Activated effector memory CD4-positive, alpha-beta T cell treated with anti-CD3 and anti-CD28 coated beads, Interleukin-2, amount 50 U/mL, for 16 hours (primary cell): Measurements from ENCODE around the gene BORCS6.
"Not testable (repeated sequence)": the region's sequence is repeated elsewhere in the genome, so short reads cannot be mapped to it uniquely, and the experiment has no call there.

Experiments
- DNase-seq: peaks from one replicate; pipeline ENCODE4 v3.0.0-alpha.2; 2020

Gene BORCS6

DNA sequence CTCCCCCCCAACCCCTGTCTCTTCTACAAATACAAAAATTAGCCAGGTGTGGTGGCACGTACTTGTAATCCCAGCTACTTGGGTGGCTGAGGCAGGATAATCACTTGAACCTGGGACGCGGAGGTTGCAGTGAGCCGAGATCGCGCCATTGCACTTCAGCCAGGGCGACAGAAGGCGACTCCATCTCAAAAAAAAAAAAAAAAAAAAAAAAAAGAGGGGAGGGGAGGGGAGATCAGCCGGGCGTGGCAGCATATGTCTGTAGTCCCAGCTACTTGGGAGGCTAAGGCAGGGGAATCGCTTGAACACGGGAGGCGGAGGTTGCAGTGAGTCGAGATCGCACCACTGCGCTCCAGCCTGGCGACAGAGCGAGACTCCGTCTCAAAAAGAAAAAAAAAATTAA, 19.8 kb downstream of the BORCS6 start:
- not testable (repeated sequence) for DNase-seq

DNA sequence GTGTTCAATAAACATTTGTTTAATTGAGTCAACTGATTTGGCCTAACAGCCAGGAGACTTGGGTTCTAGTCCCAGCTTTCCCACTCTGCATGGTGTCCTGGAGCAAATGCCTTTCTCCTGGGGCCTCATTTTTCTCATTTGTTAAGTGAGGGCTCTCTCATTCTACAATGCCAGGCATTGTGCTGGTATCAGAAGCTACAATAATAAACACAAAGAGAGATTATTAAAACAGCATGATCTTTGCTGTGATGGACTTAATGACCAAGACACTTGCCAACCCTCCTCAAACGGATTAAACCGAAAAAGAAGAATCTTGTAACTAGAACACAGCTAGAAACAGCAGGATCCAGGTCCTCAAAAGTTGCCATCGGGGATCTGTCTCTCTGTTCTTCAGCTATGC, 22.5 kb downstream of the BORCS6 start:
- DNase-seq: no peak

DNA sequence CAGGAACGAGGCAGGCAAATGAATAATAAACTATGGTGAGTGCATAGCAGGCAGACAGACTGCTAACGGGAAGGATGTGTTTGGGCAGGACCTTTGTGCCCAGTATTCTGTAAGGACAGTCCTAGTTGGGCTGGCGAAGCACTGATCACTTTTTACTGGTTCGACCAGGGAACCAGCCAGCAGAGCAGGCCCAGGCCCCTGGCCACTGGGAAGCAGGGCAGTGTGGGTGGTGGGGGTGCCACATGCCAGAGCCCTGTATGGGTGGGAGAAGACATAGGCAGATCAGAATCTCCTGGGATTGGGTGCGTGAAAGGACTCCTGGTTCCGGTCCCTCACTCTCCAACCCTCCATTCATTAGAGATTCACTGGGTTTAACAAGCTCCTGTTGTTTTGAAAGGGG, 23.2 kb downstream of the BORCS6 start:
- DNase-seq: no peak

DNA sequence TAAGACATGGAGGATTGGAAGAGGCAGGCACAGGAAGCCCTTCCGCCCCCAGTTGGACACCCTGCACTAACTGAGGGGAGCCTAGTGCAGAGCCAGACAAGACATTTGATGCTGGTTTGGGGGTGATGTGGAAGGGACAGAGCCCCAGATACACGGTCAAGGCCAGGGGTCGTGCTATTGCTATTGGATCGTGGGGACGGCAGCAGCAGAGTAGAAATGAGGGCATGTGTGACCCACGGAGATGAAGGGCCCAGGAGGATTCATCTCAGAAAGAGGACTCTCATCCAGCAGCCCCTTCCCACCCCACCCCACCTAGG, 25.2 kb downstream of the BORCS6 start:
- DNase-seq: no peak

DNA sequence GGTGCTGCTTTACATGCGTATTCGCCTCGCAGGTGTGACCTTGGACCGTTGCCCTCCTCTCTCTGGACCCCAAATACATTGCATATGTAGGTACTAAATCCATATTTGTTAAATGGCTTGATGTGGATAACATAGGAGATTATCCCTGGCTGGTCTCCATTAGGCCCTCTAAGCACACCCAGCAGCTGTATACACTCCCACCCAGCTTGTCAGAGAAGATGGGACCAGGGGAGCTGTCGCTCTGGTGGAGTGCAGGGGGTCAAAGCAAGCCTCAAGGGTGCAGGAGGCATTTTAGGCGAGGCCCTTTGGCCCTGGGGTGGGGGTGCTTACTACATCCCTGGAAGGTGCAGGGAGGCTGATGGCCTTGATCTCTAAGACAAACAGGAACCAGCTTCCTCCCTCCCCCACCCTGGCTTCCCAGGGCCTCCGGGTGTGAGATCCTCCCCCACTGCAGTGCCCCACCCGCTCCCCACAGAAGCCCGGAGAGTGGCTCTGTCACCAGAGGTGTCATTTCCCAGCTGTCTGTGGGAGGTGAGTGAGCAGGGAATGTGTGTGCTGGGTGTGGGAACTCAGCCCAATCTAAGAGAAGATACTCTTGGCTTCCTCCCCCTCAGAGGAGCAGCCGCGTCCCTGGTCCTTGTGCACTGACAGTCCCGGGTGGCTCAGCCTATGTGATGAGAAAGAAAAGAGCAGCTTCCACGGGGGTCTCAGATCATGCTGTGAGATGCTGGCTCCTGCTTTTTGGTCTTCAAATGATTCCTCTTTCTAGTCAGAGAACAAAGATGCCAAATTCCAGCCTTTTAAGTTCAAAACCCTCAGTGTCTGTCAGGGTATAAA, 25.8 kb downstream of the BORCS6 start:
- peak; percentile 89 for DNase-seq

DNA sequence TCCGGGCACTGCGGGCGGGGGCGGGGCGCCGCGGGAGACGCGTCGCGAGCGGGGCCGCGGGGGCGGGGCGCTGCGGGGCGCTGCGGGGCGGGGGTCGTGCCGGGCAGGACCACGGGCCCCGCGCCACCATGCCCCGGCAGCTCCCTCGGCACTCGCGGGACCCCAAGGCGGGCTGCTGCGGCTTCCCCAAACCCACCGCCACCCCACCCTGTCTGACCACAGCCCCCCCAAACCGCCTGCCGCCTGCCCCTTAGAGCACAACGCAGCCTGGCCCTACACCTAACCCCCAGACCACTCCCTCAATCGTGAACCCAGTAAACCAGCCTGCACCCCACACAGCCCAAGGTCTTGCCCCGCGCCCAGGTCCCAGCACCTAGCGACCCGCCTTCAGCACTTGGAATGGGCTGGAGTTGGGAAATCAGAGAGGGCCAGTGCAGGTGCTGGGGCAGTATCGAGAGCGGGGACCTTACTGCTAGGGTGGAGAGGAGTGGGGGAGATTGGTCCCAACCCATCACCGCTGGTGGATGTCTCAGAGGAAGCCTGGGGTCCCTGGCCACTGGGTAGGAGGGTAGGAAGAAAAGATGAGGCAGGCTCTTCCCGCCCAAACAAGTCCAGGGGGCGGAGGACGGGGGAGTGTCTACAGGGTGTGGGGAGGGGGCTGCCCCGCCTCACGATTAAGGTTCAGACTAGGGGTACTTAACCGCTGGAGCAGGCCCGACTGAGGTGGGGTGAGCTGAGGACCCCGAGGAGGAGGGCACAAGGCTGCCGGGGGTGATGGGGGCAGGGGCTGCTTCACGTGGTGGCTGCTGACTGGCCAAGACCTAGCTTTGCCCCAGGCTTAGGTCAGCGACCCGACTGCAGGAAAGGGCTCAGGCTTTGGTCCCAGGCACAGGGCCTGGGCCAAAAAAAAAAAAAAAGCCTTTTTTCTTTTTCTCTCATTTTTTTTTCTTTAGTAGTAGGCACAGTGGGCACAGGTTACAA, 26.7 kb downstream of the BORCS6 start:
- DNase-seq: peak; percentile 72

DNA sequence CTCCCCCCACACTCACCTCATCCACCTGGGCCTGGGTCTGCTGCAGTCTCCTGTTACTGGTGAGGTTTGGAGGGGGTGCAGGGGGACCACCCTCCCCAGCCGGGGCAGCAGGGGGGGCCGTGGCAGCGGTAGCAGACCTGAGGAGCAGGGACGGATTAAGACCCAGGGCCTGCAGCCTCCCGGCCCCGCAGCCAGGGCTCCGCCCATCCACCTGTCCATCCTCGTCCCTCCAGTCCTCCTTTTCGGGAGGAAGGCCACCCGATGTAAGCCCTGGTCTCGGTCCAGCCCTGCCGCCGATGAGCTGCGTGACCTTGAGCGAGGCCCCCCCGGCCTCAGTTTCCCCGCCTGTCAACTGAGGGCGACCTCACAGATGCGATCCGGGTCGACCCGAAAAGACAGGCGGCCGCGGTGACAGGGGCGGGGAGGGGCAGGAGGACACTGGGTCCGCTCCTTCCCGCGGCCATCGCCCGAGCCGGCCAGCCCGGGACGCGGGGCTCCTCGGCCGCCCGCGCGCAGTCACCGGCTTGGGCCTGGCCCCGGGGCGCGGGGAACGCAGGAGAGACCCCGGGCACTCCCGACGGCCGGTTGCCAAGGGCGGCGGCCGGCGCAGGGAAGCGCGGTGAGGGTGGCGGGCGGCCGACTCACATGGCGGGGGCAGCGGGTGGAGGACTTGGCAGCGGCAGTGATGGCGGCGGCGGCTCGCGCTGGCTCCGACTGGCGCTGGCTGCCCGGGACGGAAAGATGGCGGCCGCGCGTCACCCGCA, 27.6 kb downstream of the BORCS6 start, which contains the start of gene VAMP2:
Gene VAMP2, minus strand, starts transcription at position 716 of the 764 bp plus-strand sequence. Its CDS starts 69 bp downstream, at position 647.
- DNase-seq: peak; percentile 95

DNA sequence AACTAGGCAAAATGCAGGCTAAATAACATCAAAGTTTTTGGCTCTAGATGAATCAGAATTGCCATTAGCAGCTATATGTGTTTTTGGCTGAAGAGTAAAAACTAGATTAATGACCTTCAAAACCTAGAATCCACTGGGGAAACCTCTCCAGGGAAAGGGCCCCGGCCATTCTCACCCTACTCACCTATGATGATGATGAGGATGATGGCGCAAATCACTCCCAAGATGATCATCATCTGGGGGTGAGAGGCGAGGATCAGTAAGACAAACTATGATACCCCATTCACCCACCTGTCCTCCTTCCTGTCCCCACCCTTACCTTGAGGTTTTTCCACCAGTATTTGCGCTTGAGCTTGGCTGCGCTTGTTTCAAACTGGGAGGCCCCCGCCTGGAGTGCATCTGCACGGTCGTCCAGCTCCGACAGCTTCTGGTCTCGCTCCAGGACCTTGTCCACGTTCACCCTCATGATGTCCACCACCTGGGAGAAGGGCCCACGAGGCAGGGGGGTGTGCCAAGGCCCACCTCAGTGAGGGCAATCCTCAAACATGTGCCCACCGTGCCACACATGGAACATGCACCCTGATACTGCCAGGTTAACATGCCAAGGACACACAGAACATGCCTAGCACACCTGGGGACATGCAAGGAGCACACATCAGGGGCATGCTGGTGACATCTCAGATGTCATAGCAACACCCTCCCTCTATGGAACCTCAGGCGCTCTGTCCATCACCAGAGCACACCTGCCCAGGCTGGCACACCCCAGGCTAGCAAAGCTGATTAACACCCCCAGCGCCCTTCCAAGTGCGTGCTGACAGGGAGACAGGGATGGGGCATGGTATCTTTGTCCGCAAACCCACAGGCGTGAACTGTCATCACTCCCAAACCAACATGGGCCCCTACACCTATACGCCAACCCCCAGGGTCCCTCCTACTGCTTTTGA, 28.4 kb downstream of the BORCS6 start:
- DNase-seq: no peak

DNA sequence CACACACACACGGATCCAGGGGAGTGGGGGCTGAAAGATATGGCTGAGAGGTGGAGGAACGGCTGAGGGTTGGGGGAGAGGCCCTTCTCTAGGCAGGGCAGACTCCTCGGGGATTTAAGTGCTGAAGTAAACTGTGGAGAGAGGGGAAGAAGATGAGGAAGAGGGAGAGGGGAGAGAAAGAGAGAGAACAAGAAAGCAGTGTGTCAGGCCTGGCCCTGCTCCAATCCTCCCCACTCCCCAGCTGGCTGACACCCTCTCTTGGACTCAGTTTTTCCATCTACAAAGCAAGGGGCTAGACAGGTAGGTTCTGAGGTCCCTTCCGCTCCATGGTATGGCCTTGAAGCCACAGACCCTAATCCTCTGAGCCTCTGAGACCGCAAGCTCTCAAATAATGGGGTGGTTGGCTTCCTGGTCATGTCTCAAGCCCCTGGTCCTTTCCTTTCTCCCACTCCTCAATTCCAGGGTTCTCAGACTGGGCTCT, 29.2 kb downstream of the BORCS6 start:
- DNase-seq: no peak

DNA sequence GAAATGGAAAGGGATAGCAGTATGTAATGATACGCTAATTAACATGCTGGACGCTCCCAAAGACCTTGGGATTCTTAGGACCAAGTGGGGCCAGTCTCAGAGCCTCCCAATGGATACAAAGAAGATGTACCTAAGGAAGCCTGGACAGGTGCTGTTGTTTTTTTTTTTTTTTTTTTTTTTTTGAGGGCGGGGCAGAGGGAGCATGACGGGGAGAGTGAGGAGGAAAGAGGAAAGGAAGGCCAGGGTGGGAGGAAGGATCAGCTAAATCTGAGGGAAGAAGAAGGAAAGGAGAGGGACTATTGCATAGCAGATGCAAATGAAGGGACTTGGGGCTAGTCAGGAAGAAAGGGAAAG, 29.8 kb downstream of the BORCS6 start:
- DNase-seq: no peak

DNA sequence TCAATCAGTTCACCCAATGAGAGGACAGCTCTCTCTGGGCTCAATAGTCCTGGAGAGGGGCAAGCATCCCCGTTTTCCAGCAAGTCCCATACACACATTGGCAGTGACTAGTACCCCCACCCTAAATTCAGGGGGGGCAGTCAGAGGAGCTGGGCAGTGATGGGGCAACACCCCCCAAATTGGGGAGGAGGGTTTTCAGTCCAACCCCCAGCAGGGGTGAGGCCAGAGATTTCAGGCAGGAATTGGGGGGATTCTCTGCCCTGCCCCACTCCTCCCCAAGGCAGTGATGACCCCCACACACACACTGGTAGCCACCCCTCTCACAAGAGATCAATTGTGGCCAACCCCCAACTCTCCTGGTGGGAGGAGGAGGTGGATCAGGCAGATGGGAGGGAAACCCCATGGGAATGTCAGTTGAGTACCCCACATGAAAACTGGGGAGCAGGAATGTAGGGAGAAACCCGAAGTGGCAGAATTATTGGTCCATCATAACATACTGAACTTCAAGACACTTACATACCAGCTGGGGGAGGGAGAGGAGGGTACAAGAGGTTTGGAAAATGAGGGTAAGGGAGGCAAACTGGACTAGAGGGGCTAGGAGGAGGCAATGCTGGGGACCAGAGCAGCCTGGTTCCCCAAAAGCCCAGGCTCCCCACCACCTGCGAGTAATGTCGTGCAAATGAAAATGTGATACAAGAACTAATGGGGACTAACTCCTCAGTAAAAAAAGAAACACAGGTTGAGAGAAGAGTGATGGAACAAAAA, 30.3 kb downstream of the BORCS6 start:
- DNase-seq: no peak

DNA sequence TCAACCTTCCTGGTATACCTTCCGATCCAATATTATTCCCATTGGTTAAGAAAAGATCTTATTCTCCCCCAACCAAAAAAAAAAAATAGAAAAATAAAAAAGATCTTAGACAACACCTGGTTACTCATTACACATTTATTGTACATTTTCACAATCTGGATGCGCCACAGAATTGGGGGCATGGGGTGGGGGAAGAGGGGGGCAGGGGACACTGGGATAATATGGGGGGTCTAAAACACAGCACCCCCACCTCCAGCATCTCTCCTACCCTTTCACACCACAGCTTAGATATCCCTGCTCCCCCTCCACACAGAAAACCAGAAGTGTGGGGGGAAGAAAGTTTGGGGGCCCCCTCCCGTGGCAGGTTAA, 31.0 kb downstream of the BORCS6 start:
- no peak for DNase-seq

DNA sequence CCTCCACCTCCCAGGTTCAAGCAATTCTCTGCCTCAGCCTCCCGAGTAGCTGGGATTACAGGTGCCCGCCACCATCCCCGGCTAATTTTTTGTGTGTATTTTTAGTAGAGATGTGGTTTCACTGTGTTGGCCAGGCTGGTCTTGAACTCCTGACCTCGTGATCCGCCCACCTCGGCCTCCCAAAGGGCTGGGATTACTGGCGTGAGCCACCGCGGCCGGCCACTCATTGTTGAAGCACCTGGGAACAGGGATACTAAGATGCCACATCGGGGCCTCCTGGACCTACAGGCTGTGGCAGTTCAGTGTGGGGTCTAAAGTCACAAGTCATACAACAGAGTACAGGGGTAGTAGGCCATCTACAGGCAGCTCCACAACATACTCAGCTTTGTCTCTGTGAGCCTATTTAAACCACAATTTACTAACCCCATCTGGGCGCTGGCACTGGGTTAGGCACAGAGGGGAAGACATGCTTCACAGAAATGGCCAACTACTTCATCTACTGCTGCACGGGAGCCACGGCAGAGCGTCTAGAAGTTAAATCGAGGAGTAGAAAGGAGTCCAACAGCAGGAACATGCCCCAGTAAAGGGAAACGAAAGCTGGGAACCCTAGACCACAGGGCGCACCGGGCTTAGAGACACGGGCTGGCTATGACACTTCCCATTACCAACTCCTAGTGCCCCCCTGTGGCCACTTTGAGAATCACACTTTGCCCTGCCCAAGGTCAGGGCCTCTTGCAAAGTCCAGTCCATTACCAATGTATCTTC, 31.5 kb downstream of the BORCS6 start:
- peak; percentile 96 for DNase-seq

DNA sequence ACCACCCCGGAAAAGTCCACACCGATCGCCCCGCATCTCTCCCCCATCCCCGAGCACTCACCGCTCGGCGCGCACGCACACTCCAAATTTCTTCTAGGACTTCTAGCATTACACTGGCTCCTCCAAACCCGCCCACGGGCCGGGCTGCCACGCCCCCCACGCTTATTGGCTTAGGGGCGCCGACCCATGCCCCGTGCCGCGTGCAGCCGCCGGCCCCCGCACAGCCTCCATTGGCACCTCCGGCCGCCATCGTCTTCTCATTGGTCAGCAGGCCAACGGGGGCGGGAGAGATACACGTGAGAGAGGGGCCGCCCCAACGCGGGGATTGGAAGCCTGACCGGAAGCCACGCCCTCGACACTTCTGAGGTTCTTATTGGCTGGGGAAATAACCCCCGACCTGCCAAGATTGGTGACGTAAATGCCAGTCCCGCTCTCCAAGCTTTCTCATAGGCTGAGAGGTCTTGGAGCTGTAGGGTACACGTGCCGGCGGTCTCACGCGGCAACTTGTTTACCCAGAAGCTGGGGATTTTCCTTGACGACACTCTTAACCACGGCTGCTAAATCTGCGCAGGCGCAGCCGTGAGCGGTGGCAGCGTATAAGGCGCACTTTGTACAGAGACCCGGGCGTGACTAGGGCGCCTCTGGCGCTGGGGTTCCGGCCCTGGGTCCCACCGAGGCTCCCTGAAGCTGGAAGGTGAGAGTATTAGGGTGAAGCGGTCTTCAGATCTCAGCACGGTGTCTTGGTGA, 33.6 kb downstream of the BORCS6 start:
- DNase-seq: peak; percentile 100

DNA sequence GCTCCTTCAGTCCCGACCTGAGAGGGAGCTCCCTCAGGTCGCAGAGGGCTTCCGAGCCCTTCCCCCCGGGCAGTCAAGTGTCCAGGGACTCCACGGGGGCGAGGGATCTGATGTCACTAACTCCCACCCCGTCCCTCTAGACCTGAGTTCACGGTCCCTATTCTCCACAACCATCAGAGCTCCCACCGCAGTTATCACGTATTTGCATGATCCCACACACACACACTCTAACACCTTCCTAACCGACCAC, 34.1 kb downstream of the BORCS6 start:
- peak; percentile 72 for DNase-seq

DNA sequence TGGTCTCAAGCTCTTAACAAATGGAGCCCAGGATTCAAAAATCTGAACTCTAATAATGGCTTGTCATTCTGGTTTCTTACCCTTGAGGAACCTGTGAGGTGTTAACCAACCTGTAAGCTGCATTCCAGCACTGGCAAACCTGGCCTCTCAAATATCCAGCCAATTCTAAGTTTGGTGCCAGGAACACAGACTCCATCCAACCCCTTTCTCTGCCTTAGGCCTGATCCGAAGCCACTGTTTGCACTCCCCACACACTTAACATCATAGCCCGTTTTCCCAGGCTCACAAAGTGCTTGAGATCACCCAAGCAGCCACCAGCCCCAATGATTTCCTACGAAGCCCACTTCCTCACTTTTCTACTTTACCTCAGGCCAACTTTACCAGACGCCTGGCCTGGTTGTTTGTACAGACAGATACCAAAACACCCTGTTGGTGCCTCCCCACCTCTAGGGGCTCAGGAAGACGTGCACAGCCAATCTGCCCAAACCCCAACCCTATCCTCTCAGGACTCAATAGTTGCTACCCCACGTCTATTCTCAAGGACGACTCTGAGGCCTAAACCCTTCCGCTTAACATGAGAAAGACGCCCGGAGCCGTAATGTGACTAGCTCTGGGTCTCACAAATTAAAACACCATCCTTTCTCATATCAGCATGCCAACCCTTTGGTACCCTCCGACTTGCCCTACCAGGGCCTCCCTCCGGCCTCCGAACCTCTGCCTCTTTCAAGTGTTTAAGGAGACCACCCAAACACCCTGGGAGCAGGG, 34.6 kb downstream of the BORCS6 start:
- no peak for DNase-seq

DNA sequence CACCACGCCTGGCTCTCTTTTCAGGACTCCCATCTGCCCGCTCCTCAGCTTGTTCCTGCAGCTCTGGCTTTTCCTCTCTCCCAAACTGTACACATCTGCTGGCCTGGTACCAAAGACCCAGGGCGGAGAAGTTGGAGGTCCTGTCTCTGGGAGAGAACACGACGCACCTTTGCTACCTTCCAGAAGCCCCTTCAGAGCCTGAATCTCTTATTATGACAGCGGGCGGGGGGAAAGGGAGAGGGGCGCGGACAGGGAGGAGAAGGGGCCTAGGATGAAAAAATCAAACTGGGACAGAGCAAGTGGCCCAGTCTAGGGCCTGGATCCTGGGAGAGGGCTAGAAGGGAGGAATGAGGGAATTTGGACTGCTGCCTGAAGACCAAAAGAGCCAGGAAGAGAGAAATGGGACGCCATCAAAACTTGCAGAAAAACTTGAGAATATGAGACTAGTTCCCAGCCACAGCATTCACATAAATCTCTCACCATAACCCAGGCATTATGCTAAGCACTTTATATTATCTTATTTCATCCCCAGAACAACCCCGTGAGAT, 35.3 kb downstream of the BORCS6 start:
- DNase-seq: no peak

DNA sequence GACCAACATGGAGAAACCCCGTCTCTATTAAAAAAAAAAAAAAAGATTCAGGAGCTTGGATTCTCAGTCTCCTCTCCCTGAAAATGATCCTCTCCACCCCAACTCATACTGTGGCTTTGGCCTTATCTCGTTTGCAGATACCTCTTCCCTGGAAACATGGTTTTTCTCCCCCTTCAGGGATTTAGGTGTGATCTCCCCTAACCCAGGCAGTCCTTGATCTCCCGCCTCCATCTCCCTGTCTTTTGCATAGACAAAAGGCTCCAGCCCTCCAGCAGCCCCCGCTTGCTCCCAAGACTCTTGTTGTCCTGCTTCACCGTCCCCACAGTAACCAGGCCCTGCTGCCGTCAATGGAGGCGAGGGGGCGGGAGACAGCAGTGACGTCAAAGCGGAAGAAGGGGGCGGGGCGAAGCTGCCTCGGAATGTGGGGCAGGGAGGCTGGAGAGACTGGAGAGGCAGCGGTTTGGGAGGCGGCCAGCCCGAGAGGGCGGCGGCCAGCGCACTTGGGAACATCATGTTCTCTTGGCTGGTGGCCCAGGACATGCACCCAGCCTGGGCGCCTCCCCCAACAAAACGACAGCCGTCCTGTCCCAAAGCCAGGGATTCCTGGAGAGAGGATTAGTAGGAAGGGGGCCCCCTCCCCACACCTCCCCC, 35.9 kb downstream of the BORCS6 start:
- peak; percentile 96 for DNase-seq
